ENCODE measurements around the gene GMDS. TPM values are rescaled to one million over a fixed set of nuclear protein-coding genes. Genes with fewer than 3 reads are reported as not detected.

The GMDS gene
- total RNA-seq, 1 experiment from 2014 or later: 9.7 TPM

DNA sequence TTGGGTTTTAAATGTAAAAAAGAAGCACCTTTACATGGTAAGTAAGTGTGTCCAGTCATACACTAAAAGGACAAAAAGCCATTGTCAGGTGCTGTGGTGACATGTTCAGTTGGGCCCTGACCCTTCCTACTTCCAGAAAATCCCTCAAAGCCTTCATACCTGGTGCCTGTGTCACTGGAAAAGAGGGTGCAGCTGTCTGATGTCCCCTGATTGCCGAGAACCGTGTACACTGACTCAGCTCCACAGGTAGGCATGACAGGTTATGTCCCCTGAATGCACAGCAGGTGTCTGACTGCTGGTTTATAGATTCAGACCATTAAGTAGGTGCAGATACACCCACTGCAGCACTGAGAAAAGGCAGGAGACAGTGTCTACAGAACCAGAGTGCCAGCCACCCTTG lies 536.6 kb downstream of the GMDS start:
- Histone ChIP-seq H3K4me2 (ENCODE audit: low read depth, low read length, poor library complexity, severe bottlenecking) (no peak overlapping the region), H3K4me1 (ENCODE audit: low read length) (no peaks in the 10 kb centered on the region), H3K9me2 (replicated peaks; ENCODE audit: insufficient read depth, low read length) (no peaks in the 10 kb centered on the region), H3K9me3 (ENCODE audit: low read length) (no peaks in the 10 kb centered on the region), H2AFZ (ENCODE audit: low read length) (no peak overlapping the region), H3K27me3 (ENCODE audit: low read length) (no peaks in the 10 kb centered on the region), H3K36me3 (ENCODE audit: insufficient read depth, low read length) (no peaks in the 10 kb centered on the region), H3K27ac (ENCODE audit: low read length) (no peak overlapping the region), H4K20me1 (ENCODE audit: insufficient read depth, low read depth, low read length) (no peaks in the 10 kb centered on the region; the same call in 1 of the 2 replicates), H3K79me2 (ENCODE audit: low read length) (no peaks in the 10 kb centered on the region), H3K4me3 (ENCODE audit: low read length) (no peak overlapping the region), H3K9ac (ENCODE audit: low read length) (no peak overlapping the region)
- DNase-seq: no peak

DNA sequence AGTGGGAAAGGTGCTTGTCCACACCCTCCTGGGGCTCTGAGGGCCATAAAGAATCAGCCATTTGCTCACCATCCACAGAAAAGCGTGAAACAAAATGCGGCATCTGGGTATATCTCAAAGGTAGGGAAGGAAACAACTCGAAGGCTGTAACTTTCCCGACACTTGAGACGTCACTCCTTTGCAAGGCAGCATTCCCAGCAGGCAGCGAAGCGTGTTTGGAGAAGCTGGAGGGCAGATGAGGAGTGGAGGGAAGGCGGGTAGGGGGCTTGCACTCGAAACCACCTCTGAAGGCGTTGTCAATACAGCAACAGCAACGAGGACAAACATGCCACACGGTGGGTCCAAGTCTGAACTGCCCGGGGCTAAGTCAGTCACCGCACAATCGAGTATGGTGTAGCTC lies 537.3 kb downstream of the GMDS start:
- no peaks in the 10 kb centered on the region; the same call in 1 of the 2 replicates for H4K20me1 ChIP-seq (ENCODE audit: insufficient read depth, low read depth, low read length)

DNA sequence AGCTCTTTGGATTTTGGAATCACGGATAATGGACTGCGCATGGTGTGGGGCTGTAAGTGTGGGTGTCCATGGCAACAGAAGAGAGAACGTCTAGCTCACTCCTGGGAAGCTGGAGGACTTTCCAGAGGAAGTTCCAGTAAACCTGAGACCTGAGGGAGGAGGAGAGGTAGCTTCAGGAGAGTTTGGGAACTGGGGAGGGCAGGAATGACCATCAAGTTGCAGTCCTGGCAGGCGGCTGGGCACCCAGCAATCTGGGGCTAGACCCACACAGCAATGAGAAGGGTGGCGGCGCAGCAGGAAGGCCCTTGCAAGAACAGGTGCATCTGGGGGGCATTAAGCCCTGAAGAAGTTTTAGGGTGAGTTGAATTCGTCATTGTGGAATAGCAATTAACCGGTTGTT lies 539.8 kb downstream of the GMDS start:
- Histone ChIP-seq H3K27me3 (ENCODE audit: low read length) (no peaks in the 10 kb centered on the region), H3K36me3 (ENCODE audit: insufficient read depth, low read length) (no peaks in the 10 kb centered on the region), H3K79me2 (ENCODE audit: low read length) (no peaks in the 10 kb centered on the region), H3K27ac (ENCODE audit: low read length) (no peak overlapping the region), H2AFZ (ENCODE audit: low read length) (no peak overlapping the region), H3K4me2 (ENCODE audit: low read depth, low read length, poor library complexity, severe bottlenecking) (no peak overlapping the region), H3K9ac (ENCODE audit: low read length) (no peak overlapping the region), H3K9me3 (ENCODE audit: low read length) (no peaks in the 10 kb centered on the region), H3K9me2 (replicated peaks; ENCODE audit: insufficient read depth, low read length) (no peaks in the 10 kb centered on the region), H3K4me3 (ENCODE audit: low read length) (no peak overlapping the region), H3K4me1 (ENCODE audit: low read length) (no peaks in the 10 kb centered on the region), H4K20me1 (ENCODE audit: insufficient read depth, low read depth, low read length) (no peaks in the 10 kb centered on the region)
- DNase-seq: no peak

More for the DNA sequence above, 537.3 kb downstream of the GMDS start:
- no peak for DNase-seq
- no peaks in the 10 kb centered on the region for H3K36me3 ChIP-seq (ENCODE audit: insufficient read depth, low read length)
- no peaks in the 10 kb centered on the region for H3K9me3 ChIP-seq (ENCODE audit: low read length)
- H3K79me2 ChIP-seq (ENCODE audit: low read length): no peaks in the 10 kb centered on the region
- no peak overlapping the region for H2AFZ ChIP-seq (ENCODE audit: low read length)
- no peak overlapping the region for H3K27ac ChIP-seq (ENCODE audit: low read length)
- no peak overlapping the region for H3K4me3 ChIP-seq (ENCODE audit: low read length)
- no peaks in the 10 kb centered on the region for H3K9me2 ChIP-seq (replicated peaks; ENCODE audit: insufficient read depth, low read length)
- H3K4me1 ChIP-seq (ENCODE audit: low read length): no peaks in the 10 kb centered on the region
- H3K27me3 ChIP-seq (ENCODE audit: low read length): no peaks in the 10 kb centered on the region
- H3K4me2 ChIP-seq (ENCODE audit: low read depth, low read length, poor library complexity, severe bottlenecking): no peak overlapping the region
- H3K9ac ChIP-seq (ENCODE audit: low read length): no peak overlapping the region

DNA sequence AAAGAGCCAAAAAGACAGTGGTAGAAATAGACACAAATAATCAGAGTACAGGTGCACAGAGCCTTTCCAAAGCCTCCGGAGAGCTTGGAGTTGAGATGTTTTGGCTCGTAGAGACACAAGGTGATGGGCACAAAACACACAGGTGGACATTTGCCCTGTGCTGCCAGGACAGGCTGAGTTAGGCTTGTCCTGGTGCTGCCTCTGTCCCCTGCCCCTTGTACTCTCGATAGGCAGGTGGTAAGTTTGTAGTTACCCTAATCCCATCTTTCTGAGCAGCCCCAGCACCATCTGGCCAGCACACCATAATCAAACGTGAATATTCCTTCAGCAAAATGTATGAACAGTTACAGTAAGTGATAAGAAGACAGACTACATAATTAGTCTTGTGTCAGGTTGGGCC lies 540.2 kb downstream of the GMDS start:
- Histone ChIP-seq H4K20me1 (ENCODE audit: insufficient read depth, low read depth, low read length) (no peaks in the 10 kb centered on the region), H2AFZ (ENCODE audit: low read length) (no peak overlapping the region), H3K9me2 (replicated peaks; ENCODE audit: insufficient read depth, low read length) (no peaks in the 10 kb centered on the region), H3K9me3 (ENCODE audit: low read length) (no peaks in the 10 kb centered on the region), H3K27ac (ENCODE audit: low read length) (no peak overlapping the region), H3K27me3 (ENCODE audit: low read length) (no peaks in the 10 kb centered on the region), H3K79me2 (ENCODE audit: low read length) (no peaks in the 10 kb centered on the region), H3K36me3 (ENCODE audit: insufficient read depth, low read length) (no peaks in the 10 kb centered on the region), H3K4me2 (ENCODE audit: low read depth, low read length, poor library complexity, severe bottlenecking) (no peak overlapping the region), H3K9ac (ENCODE audit: low read length) (no peak overlapping the region), H3K4me1 (ENCODE audit: low read length) (no peaks in the 10 kb centered on the region), H3K4me3 (ENCODE audit: low read length) (no peak overlapping the region)
- no peak for DNase-seq

DNA sequence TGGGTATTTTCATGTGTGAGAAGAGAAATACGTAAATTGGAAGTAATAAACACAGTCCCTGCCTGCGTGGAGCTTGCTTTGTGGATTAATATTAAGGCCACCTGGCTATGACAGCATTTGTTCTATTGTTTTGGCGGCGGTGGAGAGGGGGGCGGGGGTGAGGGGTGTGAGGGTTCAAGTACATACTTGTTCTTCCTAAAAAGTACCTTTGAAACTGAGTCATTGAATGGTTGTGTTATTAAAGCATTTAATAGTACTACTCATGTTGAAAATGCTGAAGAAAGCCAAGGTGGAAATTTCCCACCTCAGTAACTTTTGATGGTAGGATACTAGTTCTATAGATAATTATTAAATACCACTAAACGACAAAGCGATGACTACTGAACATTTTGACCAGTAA lies 540.7 kb downstream of the GMDS start:
- H3K9ac ChIP-seq (ENCODE audit: low read length): no peak overlapping the region
- H3K9me2 ChIP-seq (replicated peaks; ENCODE audit: insufficient read depth, low read length): no peaks in the 10 kb centered on the region
- H3K9me3 ChIP-seq (ENCODE audit: low read length): no peaks in the 10 kb centered on the region
- H3K4me3 ChIP-seq (ENCODE audit: low read length): no peak overlapping the region
- no peaks in the 10 kb centered on the region for H4K20me1 ChIP-seq (ENCODE audit: insufficient read depth, low read depth, low read length)
- H3K4me2 ChIP-seq (ENCODE audit: low read depth, low read length, poor library complexity, severe bottlenecking): no peak overlapping the region
- no peaks in the 10 kb centered on the region for H3K4me1 ChIP-seq (ENCODE audit: low read length)
- H3K36me3 ChIP-seq (ENCODE audit: insufficient read depth, low read length): no peaks in the 10 kb centered on the region
- DNase-seq: no peak
- H3K27ac ChIP-seq (ENCODE audit: low read length): no peak overlapping the region
- no peak overlapping the region for H2AFZ ChIP-seq (ENCODE audit: low read length)
- H3K27me3 ChIP-seq (ENCODE audit: low read length): no peaks in the 10 kb centered on the region
- no peaks in the 10 kb centered on the region for H3K79me2 ChIP-seq (ENCODE audit: low read length)

DNA sequence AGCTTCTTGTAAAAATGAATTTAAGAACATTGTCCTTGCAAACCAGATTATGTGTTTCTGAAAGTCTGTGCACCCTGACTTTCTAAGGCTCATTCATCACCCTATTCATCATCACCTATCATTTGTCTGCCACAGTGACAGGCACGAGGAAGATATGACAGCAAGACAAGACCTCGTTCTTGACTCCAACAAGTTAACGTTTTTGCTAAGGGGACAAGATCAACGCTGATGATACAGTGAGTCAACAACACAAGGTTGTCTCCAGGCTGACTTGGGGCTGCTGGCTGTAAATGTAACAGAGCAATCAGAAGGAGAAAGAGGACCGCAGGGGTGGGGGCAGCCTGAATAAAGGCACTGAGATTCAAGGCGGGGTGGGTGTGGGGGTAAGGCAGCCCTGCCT lies 541.5 kb downstream of the GMDS start:
- no peak for DNase-seq
- no peaks in the 10 kb centered on the region for H3K27me3 ChIP-seq (ENCODE audit: low read length)
- H3K9ac ChIP-seq (ENCODE audit: low read length): no peak overlapping the region
- H3K9me3 ChIP-seq (ENCODE audit: low read length): no peaks in the 10 kb centered on the region
- H3K4me2 ChIP-seq (ENCODE audit: low read depth, low read length, poor library complexity, severe bottlenecking): no peak overlapping the region
- no peaks in the 10 kb centered on the region for H3K79me2 ChIP-seq (ENCODE audit: low read length)
- no peaks in the 10 kb centered on the region for H3K36me3 ChIP-seq (ENCODE audit: insufficient read depth, low read length)
- H4K20me1 ChIP-seq (ENCODE audit: insufficient read depth, low read depth, low read length): no peaks in the 10 kb centered on the region
- H2AFZ ChIP-seq (ENCODE audit: low read length): no peak overlapping the region
- H3K4me3 ChIP-seq (ENCODE audit: low read length): no peak overlapping the region
- H3K9me2 ChIP-seq (replicated peaks; ENCODE audit: insufficient read depth, low read length): no peaks in the 10 kb centered on the region
- H3K27ac ChIP-seq (ENCODE audit: low read length): no peak overlapping the region
- H3K4me1 ChIP-seq (ENCODE audit: low read length): no peaks in the 10 kb centered on the region

DNA sequence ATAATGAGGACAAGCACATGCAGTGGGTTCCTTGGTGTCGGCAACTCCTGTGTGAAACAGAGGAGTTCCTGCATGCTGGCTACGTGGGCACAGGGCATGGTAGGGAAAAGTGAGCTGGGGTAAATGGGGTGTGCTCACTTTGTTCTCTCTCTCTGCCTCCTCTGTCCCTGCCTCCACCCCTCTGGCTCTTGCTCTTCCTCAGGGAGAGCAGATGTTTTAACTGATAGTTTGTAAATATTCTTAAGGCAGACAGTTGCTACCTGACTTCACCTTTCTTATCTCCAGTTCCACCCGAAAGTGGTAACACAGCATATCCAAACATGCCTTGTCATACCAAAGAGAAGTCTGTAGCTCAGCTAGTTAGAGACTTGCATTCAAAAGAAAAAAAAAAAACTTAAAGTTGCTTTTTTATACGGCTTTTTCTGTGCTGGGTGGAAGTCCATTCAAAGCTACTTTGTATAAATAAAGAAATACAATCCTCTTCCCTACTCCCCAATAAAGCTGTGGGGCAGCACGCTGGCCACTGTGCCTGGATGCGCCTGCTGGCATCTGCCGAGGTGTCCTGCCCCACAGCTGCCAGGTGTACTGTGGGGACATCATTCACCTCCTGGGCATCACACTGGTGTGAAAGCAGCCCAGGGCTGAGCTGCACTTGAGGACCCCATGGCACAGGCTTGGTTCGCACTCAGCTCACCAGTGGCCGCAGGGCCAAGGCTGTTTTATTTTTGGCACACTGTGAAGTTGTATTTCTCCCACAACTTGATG lies 542.1 kb downstream of the GMDS start:
- H3K27ac ChIP-seq (ENCODE audit: low read length): no peak overlapping the region
- H3K9ac ChIP-seq (ENCODE audit: low read length): no peak overlapping the region
- H4K20me1 ChIP-seq (ENCODE audit: insufficient read depth, low read depth, low read length): no peaks in the 10 kb centered on the region
- no peaks in the 10 kb centered on the region for H3K9me2 ChIP-seq (replicated peaks; ENCODE audit: insufficient read depth, low read length)
- H3K27me3 ChIP-seq (ENCODE audit: low read length): no peaks in the 10 kb centered on the region
- no peak overlapping the region for H2AFZ ChIP-seq (ENCODE audit: low read length)
- H3K79me2 ChIP-seq (ENCODE audit: low read length): no peaks in the 10 kb centered on the region
- no peaks in the 10 kb centered on the region for H3K4me1 ChIP-seq (ENCODE audit: low read length)
- H3K4me3 ChIP-seq (ENCODE audit: low read length): no peak overlapping the region
- no peaks in the 10 kb centered on the region for H3K9me3 ChIP-seq (ENCODE audit: low read length)
- H3K36me3 ChIP-seq (ENCODE audit: insufficient read depth, low read length): no peaks in the 10 kb centered on the region
- no peak for DNase-seq
- H3K4me2 ChIP-seq (ENCODE audit: low read depth, low read length, poor library complexity, severe bottlenecking): no peak overlapping the region

DNA sequence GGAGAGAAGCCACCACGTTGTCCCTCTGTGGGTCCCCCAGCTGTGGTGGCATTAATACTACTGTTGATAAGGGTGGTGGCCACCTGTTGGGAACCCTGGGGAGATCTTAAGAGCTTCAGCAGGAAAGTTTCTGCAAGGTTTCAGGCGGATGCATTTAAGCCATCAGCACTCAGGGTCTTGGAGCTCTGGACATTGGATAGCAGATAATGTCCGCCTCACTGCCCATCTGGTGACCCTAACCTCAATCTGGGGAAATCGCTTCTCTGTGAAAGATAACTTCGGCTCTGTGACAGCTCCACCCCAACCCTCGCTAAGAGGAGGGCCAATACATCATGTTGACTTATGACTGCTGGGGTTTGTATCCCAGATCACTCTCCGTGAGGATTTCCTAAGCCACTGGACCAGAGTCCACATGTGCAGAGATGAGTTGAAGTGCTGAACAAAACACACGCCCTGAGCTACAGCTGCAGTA lies 542.8 kb downstream of the GMDS start:
- Histone ChIP-seq H3K9me2 (replicated peaks; ENCODE audit: insufficient read depth, low read length) (no peaks in the 10 kb centered on the region), H3K9ac (ENCODE audit: low read length) (no peak overlapping the region), H3K4me1 (ENCODE audit: low read length) (no peaks in the 10 kb centered on the region), H4K20me1 (ENCODE audit: insufficient read depth, low read depth, low read length) (no peaks in the 10 kb centered on the region), H3K27ac (ENCODE audit: low read length) (no peak overlapping the region), H3K4me3 (ENCODE audit: low read length) (no peak overlapping the region), H3K36me3 (ENCODE audit: insufficient read depth, low read length) (no peaks in the 10 kb centered on the region), H3K27me3 (ENCODE audit: low read length) (no peaks in the 10 kb centered on the region), H3K9me3 (ENCODE audit: low read length) (no peaks in the 10 kb centered on the region), H2AFZ (ENCODE audit: low read length) (no peak overlapping the region), H3K4me2 (ENCODE audit: low read depth, low read length, poor library complexity, severe bottlenecking) (no peak overlapping the region), H3K79me2 (ENCODE audit: low read length) (no peaks in the 10 kb centered on the region)
- DNase-seq: no peak
